HG02981 (cell line): Measurements from ENCODE around the gene TRIM41.
"Not testable (repeated sequence)": the region's sequence is repeated elsewhere in the genome, so short reads cannot be mapped to it uniquely, and the experiment has no call there.

ENCODE experiments used
- ATAC-seq: cut with Tn5 transposase; IDR thresholded peaks from one replicate; pipeline ENCODE4 v1.9.1; 2021; ENCODE audit warnings: mild to moderate bottlenecking, moderate library complexity; ENCODE audit not compliant: unreplicated experiment

TRIM41 gene

DNA sequence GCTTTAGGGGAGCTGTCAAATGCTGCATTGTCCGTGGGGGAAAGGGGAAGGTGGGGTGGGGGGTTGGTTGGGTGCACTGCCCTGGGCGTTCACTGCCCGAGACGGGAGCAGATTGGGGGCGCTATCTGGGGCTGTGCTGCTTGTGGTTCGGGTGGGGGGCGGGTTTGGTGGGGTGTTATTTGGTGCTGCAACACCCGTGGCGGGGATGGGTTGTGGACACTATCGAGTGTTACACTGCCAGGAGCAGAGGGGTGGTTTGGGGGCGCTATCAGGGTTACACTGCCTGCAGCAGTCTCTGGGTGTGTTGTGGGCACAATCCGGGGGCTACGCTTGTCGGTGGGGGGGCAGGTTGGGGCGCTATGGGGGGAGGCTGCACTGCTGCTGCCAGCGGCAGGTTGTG, 59.3 kb downstream of the TRIM41 start:
- not testable (repeated sequence) for ATAC-seq

DNA sequence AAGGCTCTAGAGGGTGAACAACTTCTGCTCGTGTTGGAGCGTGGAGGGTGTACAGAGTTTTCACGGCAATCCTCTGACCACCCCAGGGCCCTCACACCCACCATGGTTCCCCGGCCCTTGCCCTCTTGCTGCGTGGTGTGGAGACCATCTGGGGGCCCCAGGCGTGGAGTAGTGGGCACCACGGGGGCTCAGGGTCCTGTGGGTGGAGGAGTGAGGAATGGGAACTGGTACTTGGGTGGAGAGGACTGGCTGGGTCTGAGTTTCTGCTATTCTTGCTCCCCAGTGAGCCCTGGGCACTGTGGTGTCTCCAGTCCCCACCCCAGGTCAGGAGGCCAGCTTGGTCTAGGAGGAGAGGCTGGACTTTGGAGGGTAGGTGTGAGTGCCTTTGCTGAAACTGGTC, 59.8 kb downstream of the TRIM41 start:
- ATAC-seq: no peak

DNA sequence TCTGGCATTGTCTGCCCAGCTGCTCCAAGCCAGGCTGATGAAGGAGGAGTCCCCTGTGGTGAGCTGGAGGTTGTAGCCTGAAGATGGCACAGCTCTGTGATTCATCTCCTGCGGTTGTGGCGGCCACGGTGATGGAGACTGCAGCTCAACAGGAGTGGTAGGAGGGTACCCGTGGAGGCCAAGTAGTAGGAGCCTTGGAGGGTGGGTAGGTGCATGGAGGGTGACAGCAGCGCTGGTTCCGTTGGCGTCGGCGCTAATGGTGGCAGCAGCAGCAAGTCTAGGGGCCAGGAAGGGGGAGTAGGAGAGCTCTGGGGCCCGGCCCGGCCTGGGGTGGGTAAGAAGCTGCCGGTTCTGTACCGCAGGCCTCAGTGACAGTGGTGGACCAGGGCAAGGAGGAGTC, 60.3 kb downstream of the TRIM41 start:
- no peak for ATAC-seq

DNA sequence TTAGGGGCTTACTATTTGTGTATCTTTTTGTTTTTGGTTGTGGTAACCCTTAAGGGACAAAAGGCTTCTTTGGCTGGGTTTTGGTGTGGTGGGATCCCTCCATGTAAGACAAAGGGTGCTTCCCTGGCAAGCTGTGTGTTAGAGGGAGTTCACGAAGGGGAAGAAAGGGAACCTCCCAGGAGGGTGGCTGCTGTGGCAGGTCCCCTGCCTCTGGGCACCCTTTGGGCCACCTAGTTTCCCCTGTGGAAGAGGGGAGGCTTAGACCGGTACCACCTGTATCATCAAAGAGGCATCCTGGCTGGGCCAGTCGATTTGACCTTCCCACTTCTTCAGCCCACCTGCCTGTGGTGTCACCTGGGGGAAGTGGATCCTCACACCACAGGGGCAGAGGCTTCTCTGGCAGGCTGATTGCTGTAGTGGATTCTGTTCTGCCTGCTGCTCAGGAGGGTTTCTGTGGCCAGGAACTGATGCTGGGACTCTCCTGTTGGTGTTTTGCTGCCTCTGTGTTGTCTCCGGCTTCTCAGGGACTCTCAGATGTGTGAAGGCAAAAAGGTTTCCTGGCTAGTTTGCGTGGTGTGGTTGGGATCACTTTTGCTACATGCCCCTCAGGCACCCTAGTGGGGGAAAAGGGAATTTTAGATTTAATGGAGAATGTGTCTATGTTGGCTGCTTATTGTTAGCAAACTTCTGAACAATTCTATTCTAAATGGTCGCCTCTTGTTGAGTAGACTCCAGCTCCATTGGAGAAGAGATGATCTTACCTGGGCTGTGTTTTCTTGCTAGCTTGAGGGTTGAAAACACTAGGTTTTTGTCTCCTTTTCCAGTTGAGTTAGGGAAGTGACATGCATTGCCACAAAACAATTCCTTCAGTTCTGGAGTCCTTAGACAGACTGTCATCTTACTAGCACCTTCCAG, 61.0 kb downstream of the TRIM41 start:
- not testable (repeated sequence) for ATAC-seq
